Measurements from ENCODE around the gene SEC14L1. TPM values are rescaled to one million over a fixed set of nuclear protein-coding genes. Genes with fewer than 3 reads are reported as not detected.
"Not testable (repeated sequence)": the region's sequence is repeated elsewhere in the genome, so short reads cannot be mapped to it uniquely, and the experiment has no call there.

The SEC14L1 gene
- total RNA-seq, 1 donor from 2014 or later = 63.9 TPM

GRCh38 chr17:77151186-77151585 lies 10.4 kb downstream of the SEC14L1 start:
- no peak for DNase-seq
- intact Hi-C loops (cut with DNase I) = no loop called here
- peak; percentile 34 for ATAC-seq (ENCODE audit: poor library complexity)

GRCh38 chr17:77152056-77152455 lies 11.3 kb downstream of the SEC14L1 start:
- ATAC-seq (ENCODE audit: poor library complexity); intact Hi-C loops (cut with DNase I): not testable (repeated sequence)
- peak; percentile 44 for DNase-seq

GRCh38 chr17:77153472-77153871 lies 12.7 kb downstream of the SEC14L1 start:
- intact Hi-C loops (cut with DNase I) = no loop called here
- DNase-seq = no peak
- no peak for ATAC-seq (ENCODE audit: poor library complexity)

GRCh38 chr17:77153999-77154586 lies 13.3 kb downstream of the SEC14L1 start:
- DNase-seq = no peak
- no peak for ATAC-seq (ENCODE audit: poor library complexity)
- intact Hi-C loops (cut with DNase I) = no loop called here

- intact Hi-C loops (cut with DNase I) = no loop called here
- DNase-seq = no peak
- no peak for ATAC-seq (ENCODE audit: poor library complexity)
Measured at GRCh38 chr17:77155125-77155524, 14.4 kb downstream of the SEC14L1 start.

GRCh38 chr17:77157766-77158165 lies 17.0 kb downstream of the SEC14L1 start:
- DNase-seq; ATAC-seq (ENCODE audit: poor library complexity); intact Hi-C loops (cut with DNase I): not testable (repeated sequence)

GRCh38 chr17:77160091-77160874 lies 19.5 kb downstream of the SEC14L1 start:
- DNase-seq (no peak), ATAC-seq (ENCODE audit: poor library complexity) (no peak)
- intact Hi-C loops (cut with DNase I) = no loop called here

- ATAC-seq (ENCODE audit: poor library complexity) (no peak), DNase-seq (no peak)
- intact Hi-C loops (cut with DNase I) = no loop called here
Measured at GRCh38 chr17:77160875-77161530, 20.2 kb downstream of the SEC14L1 start.

- intact Hi-C loops (cut with DNase I) = no loop called here
- DNase-seq = no peak
- no peak for ATAC-seq (ENCODE audit: poor library complexity)
Measured at GRCh38 chr17:77161953-77162352, 21.2 kb downstream of the SEC14L1 start.

- intact Hi-C loops (cut with DNase I) = no loop called here
- DNase-seq (no peak), ATAC-seq (ENCODE audit: poor library complexity) (peak; percentile 33)
Measured at GRCh38 chr17:77163001-77163400, 22.2 kb downstream of the SEC14L1 start.

- intact Hi-C loops (cut with DNase I) = no loop called here
- ATAC-seq (ENCODE audit: poor library complexity) = no peak
- no peak for DNase-seq
Measured at GRCh38 chr17:77163511-77164280, 22.9 kb downstream of the SEC14L1 start.

- DNase-seq (no peak), ATAC-seq (ENCODE audit: poor library complexity) (peak; percentile 78)
- intact Hi-C loops (cut with DNase I) = no loop called here
Measured at GRCh38 chr17:77164483-77165091, 23.8 kb downstream of the SEC14L1 start.

- ATAC-seq (ENCODE audit: poor library complexity) = no peak
- no peak for DNase-seq
- intact Hi-C loops (cut with DNase I) = no loop called here
Measured at GRCh38 chr17:77165577-77165976, 24.8 kb downstream of the SEC14L1 start.

GRCh38 chr17:77167472-77168306 lies 26.9 kb downstream of the SEC14L1 start:
- ATAC-seq (ENCODE audit: poor library complexity) = no peak
- no peak for DNase-seq
- intact Hi-C loops (cut with DNase I) = no loop called here

- ATAC-seq (ENCODE audit: poor library complexity) (no peak), DNase-seq (no peak)
- intact Hi-C loops (cut with DNase I) = no loop called here
Measured at GRCh38 chr17:77173104-77173503, 32.3 kb downstream of the SEC14L1 start.

- ATAC-seq (ENCODE audit: poor library complexity) (no peak), DNase-seq (no peak)
- intact Hi-C loops (cut with DNase I) = no loop called here
Measured at GRCh38 chr17:77174928-77175661, 34.3 kb downstream of the SEC14L1 start.

GRCh38 chr17:77177002-77177741 lies 36.4 kb downstream of the SEC14L1 start:
- ATAC-seq (ENCODE audit: poor library complexity) = no peak
- DNase-seq = no peak
- intact Hi-C loops (cut with DNase I) = no loop called here

Data from Right ventricle myocardium superior (tissue), 1 donor.